Measurements from ENCODE around the gene CEP112. TPM values are rescaled to one million over a fixed set of nuclear protein-coding genes. Genes with fewer than 3 reads are reported as not detected.

The CEP112 gene
- total and polyA plus RNA-seq, 2 of the 13 experiments (the other 11 are each of a cell fraction or from before 2014, with no cell fraction given): 1.2 to 3.4 TPM

- TF ChIP-seq ZXDC (CRISPR knock-in tag; IDR thresholded peaks at IDR 0.05) (no peak), ZBTB34 (CRISPR knock-in tag; IDR thresholded peaks at IDR 0.05) (no peak), BCL3 (CRISPR knock-in tag; IDR thresholded peaks at IDR 0.05) (no peak), MAFG (CRISPR knock-in tag; IDR thresholded peaks at IDR 0.05) (no peak), TRIM24 (CRISPR knock-in tag; IDR thresholded peaks at IDR 0.05) (peak; percentile 72; the same call in 1 of the 2 replicates), SNAPC2 (CRISPR knock-in tag; IDR thresholded peaks at IDR 0.05) (0 out of 2 replicates have a peak, but pooled peaks have one; percentile 37), TBX2 (CRISPR knock-in tag; IDR thresholded peaks at IDR 0.05; ENCODE audit: borderline replicate concordance) (peak; percentile 94), ZFP82 (CRISPR knock-in tag; IDR thresholded peaks at IDR 0.05; ENCODE audit: borderline replicate concordance) (no peak), U2AF1 (optimal IDR thresholded peaks at IDR 0.05; ENCODE audit: low read depth, low read length) (no peak), ZNF891 (CRISPR knock-in tag; IDR thresholded peaks at IDR 0.05) (no peak; the same call in 1 of the 2 replicates), PATZ1 (CRISPR knock-in tag; IDR thresholded peaks at IDR 0.05) (peak; percentile 90), MED8 (CRISPR knock-in tag; IDR thresholded peaks at IDR 0.05; ENCODE audit: insufficient replicate concordance) (peak; percentile 91), PRDM10 (CRISPR knock-in tag; IDR thresholded peaks at IDR 0.05; ENCODE audit: low read depth) (peak; percentile 89), KLF11 (CRISPR knock-in tag; IDR thresholded peaks at IDR 0.05) (peak; percentile 89), ZNF800 (CRISPR knock-in tag; IDR thresholded peaks at IDR 0.05) (no peak)
Observed at GRCh38 chr17:65690626-65691310, 501.2 kb downstream of the CEP112 start (continued).

Data from HepG2 (cell line).